ENCODE data around the gene DSTYK.
"Not testable (repeated sequence)": the region's sequence is repeated elsewhere in the genome, so short reads cannot be mapped to it uniquely, and the experiment has no call there.

DSTYK gene

GRCh38 chr1:205189131-205189530 lies 22.4 kb downstream of the DSTYK start:
- H3K9me3 Mint-ChIP-seq = no peaks in the 10 kb centered on the region
- peaks cover 60% of the 10 kb centered on the region for H3K4me1 Mint-ChIP-seq (ENCODE audit: low read depth)
- no peaks in the 10 kb centered on the region for H3K27me3 Mint-ChIP-seq

GRCh38 chr1:205188596-205188995 lies 22.9 kb downstream of the DSTYK start:
- Mint-ChIP-seq H3K9me3 (no peaks in the 10 kb centered on the region), H3K27ac (no peak overlapping the region), H3K27me3 (no peaks in the 10 kb centered on the region), H3K4me1 (ENCODE audit: low read depth) (peaks cover 61% of the 10 kb centered on the region), H3K36me3 (ENCODE audit: low read depth) (peaks cover 32% of the 10 kb centered on the region), H3K4me3 (no peak overlapping the region)
- intact Hi-C loops (cut with micrococcal nuclease) = no loop called here

More at GRCh38 chr1:205189131-205189530, 22.4 kb downstream of the DSTYK start:
- H3K27ac Mint-ChIP-seq = no peak overlapping the region
- intact Hi-C loops (cut with micrococcal nuclease) = no loop called here
- peaks cover 26% of the 10 kb centered on the region for H3K36me3 Mint-ChIP-seq (ENCODE audit: low read depth)
- no peak overlapping the region for H3K4me3 Mint-ChIP-seq

- H3K36me3 Mint-ChIP-seq (ENCODE audit: low read depth) = peaks cover 37% of the 10 kb centered on the region
- no peak overlapping the region for H3K4me3 Mint-ChIP-seq
- H3K9me3 Mint-ChIP-seq = no peaks in the 10 kb centered on the region
- no peak overlapping the region for H3K27ac Mint-ChIP-seq
- H3K27me3 Mint-ChIP-seq = no peaks in the 10 kb centered on the region
- intact Hi-C loops (cut with micrococcal nuclease) = no loop called here
- peaks cover 61% of the 10 kb centered on the region for H3K4me1 Mint-ChIP-seq (ENCODE audit: low read depth)
These were observed 23.4 kb downstream of the DSTYK start for GRCh38 chr1:205188098-205188497.

- H3K27ac Mint-ChIP-seq = no peak overlapping the region
- peaks cover 43% of the 10 kb centered on the region for H3K36me3 Mint-ChIP-seq (ENCODE audit: low read depth)
- peaks cover 66% of the 10 kb centered on the region for H3K4me1 Mint-ChIP-seq (ENCODE audit: low read depth)
- no peak overlapping the region for H3K4me3 Mint-ChIP-seq
- intact Hi-C loops (cut with micrococcal nuclease) = no loop called here
- no peaks in the 10 kb centered on the region for H3K27me3 Mint-ChIP-seq
- no peaks in the 10 kb centered on the region for H3K9me3 Mint-ChIP-seq
These were observed 24.1 kb downstream of the DSTYK start for GRCh38 chr1:205187420-205187819.

GRCh38 chr1:205186191-205186590 lies 25.3 kb downstream of the DSTYK start:
- peaks cover 63% of the 10 kb centered on the region for H3K4me1 Mint-ChIP-seq (ENCODE audit: low read depth)
- H3K4me3 Mint-ChIP-seq = no peak overlapping the region
- intact Hi-C loops (cut with micrococcal nuclease) = no loop called here
- no peak overlapping the region for H3K27ac Mint-ChIP-seq
- H3K9me3 Mint-ChIP-seq = no peaks in the 10 kb centered on the region
- no peaks in the 10 kb centered on the region for H3K27me3 Mint-ChIP-seq
- H3K36me3 Mint-ChIP-seq (ENCODE audit: low read depth) = peaks cover 56% of the 10 kb centered on the region

- H3K27me3 Mint-ChIP-seq = no peaks in the 10 kb centered on the region
- peak overlapping the region; percentile 59 for H3K27ac Mint-ChIP-seq
- H3K36me3 Mint-ChIP-seq (ENCODE audit: low read depth) = peaks cover 78% of the 10 kb centered on the region
- H3K4me3 Mint-ChIP-seq = no peak overlapping the region
- peaks cover 41% of the 10 kb centered on the region for H3K4me1 Mint-ChIP-seq (ENCODE audit: low read depth)
- intact Hi-C loops (cut with micrococcal nuclease) = no loop called here
- no peaks in the 10 kb centered on the region for H3K9me3 Mint-ChIP-seq
These were observed 27.7 kb downstream of the DSTYK start for GRCh38 chr1:205183676-205184335.

- Mint-ChIP-seq H3K4me3 (no peak overlapping the region), H3K9me3 (no peaks in the 10 kb centered on the region), H3K4me1 (ENCODE audit: low read depth) (peaks cover 41% of the 10 kb centered on the region), H3K27me3 (no peaks in the 10 kb centered on the region), H3K36me3 (ENCODE audit: low read depth) (peaks cover 81% of the 10 kb centered on the region), H3K27ac (no peak overlapping the region)
- intact Hi-C loops (cut with micrococcal nuclease) = no loop called here
These were observed 28.6 kb downstream of the DSTYK start for GRCh38 chr1:205182930-205183329.

- H3K9me3 Mint-ChIP-seq; H3K27me3 Mint-ChIP-seq; H3K4me3 Mint-ChIP-seq; H3K27ac Mint-ChIP-seq; intact Hi-C loops (cut with micrococcal nuclease): not testable (repeated sequence)
- H3K4me1 Mint-ChIP-seq (ENCODE audit: low read depth) = peaks cover 27% of the 10 kb centered on the region
- peaks cover 76% of the 10 kb centered on the region for H3K36me3 Mint-ChIP-seq (ENCODE audit: low read depth)
These were observed 31.2 kb downstream of the DSTYK start for GRCh38 chr1:205180331-205180730.

- intact Hi-C loops (cut with micrococcal nuclease) = no loop called here
These were observed 31.7 kb downstream of the DSTYK start for GRCh38 chr1:205179842-205180241.

GRCh38 chr1:205172729-205173366 lies 38.7 kb downstream of the DSTYK start:
- H3K36me3 Mint-ChIP-seq (ENCODE audit: low read depth) = peaks cover 72% of the 10 kb centered on the region
- no peaks in the 10 kb centered on the region for H3K27me3 Mint-ChIP-seq
- intact Hi-C loops (cut with micrococcal nuclease) = no loop called here
- peaks cover 6% of the 10 kb centered on the region for H3K4me1 Mint-ChIP-seq (ENCODE audit: low read depth)
- H3K27ac Mint-ChIP-seq = no peak overlapping the region
- no peaks in the 10 kb centered on the region for H3K9me3 Mint-ChIP-seq
- no peak overlapping the region for H3K4me3 Mint-ChIP-seq

More at GRCh38 chr1:205179842-205180241, 31.7 kb downstream of the DSTYK start:
- peaks cover 27% of the 10 kb centered on the region for H3K4me1 Mint-ChIP-seq (ENCODE audit: low read depth)
- no peaks in the 10 kb centered on the region for H3K27me3 Mint-ChIP-seq
- H3K9me3 Mint-ChIP-seq = no peaks in the 10 kb centered on the region
- H3K27ac Mint-ChIP-seq = no peak overlapping the region
- no peak overlapping the region for H3K4me3 Mint-ChIP-seq
- peaks cover 80% of the 10 kb centered on the region for H3K36me3 Mint-ChIP-seq (ENCODE audit: low read depth)

- Mint-ChIP-seq H3K27me3 (no peaks in the 10 kb centered on the region), H3K36me3 (ENCODE audit: low read depth) (peaks cover 82% of the 10 kb centered on the region), H3K4me1 (ENCODE audit: low read depth) (peaks cover 6% of the 10 kb centered on the region), H3K27ac (no peak overlapping the region), H3K4me3 (no peak overlapping the region), H3K9me3 (no peaks in the 10 kb centered on the region)
- intact Hi-C loops (cut with micrococcal nuclease) = no loop called here
These were observed 40.1 kb downstream of the DSTYK start for GRCh38 chr1:205171369-205171768.

- no peak overlapping the region for H3K4me3 Mint-ChIP-seq
- intact Hi-C loops (cut with micrococcal nuclease) = no loop called here
- no peaks in the 10 kb centered on the region for H3K9me3 Mint-ChIP-seq
- peaks cover 2% of the 10 kb centered on the region for H3K4me1 Mint-ChIP-seq (ENCODE audit: low read depth)
- no peak overlapping the region for H3K27ac Mint-ChIP-seq
- H3K36me3 Mint-ChIP-seq (ENCODE audit: low read depth) = peaks cover 79% of the 10 kb centered on the region
- no peaks in the 10 kb centered on the region for H3K27me3 Mint-ChIP-seq
These were observed 40.8 kb downstream of the DSTYK start for GRCh38 chr1:205170532-205171269.

- Mint-ChIP-seq H3K4me3 (no peak overlapping the region), H3K27ac (no peak overlapping the region), H3K4me1 (ENCODE audit: low read depth) (no peaks in the 10 kb centered on the region), H3K27me3 (no peaks in the 10 kb centered on the region), H3K9me3 (no peaks in the 10 kb centered on the region), H3K36me3 (ENCODE audit: low read depth) (peaks cover 84% of the 10 kb centered on the region)
- intact Hi-C loops (cut with micrococcal nuclease) = no loop called here
These were observed 42.3 kb downstream of the DSTYK start for GRCh38 chr1:205169248-205169647.

GRCh38 chr1:205168291-205168690 lies 43.2 kb downstream of the DSTYK start:
- H3K4me1 Mint-ChIP-seq (ENCODE audit: low read depth) = no peaks in the 10 kb centered on the region

More at GRCh38 chr1:205168291-205168690, 43.2 kb downstream of the DSTYK start:
- Mint-ChIP-seq H3K27me3 (no peaks in the 10 kb centered on the region), H3K27ac (no peak overlapping the region), H3K36me3 (ENCODE audit: low read depth) (peaks cover 93% of the 10 kb centered on the region), H3K4me3 (no peak overlapping the region), H3K9me3 (no peaks in the 10 kb centered on the region)
- intact Hi-C loops (cut with micrococcal nuclease) = no loop called here

Measured in dendritic cell treated with granulocyte-macrophage colony-stimulating factor and Interleukin-4, amounts not matched to agents 40 ng/mL and 50 ng/mL, for 4 days (primary cell).